Breast epithelium (tissue), 3 donors: ENCODE data around the gene FAM120A.

ENCODE experiments used
- CTCF ChIP-seq, 3 donors: fragments of 450-650 bp; IDR thresholded peaks; one replicate each; pipeline ENCODE4 v1.5.1; 2016 to 2017; ENCODE audit warnings: antibody characterized with exemption in 3 of 3, mild to moderate bottlenecking in 3 of 3, moderate library complexity in 3 of 3
- POLR2A ChIP-seq: fragments of 450-650 bp; IDR thresholded peaks from one replicate; pipeline ENCODE4 v1.6.1; 2016; ENCODE audit warnings: antibody characterized with exemption, mild to moderate bottlenecking, moderate library complexity

GRCh38 chr9:93536167-93536566 lies 84.7 kb downstream of the FAM120A start:
- TF ChIP-seq CTCF (IDR thresholded peaks at IDR 0.05) (no peak), POLR2A (no peak)
